CD14-positive monocyte (primary cell): ENCODE data around the gene BLID. TPM values are rescaled to one million over a fixed set of nuclear protein-coding genes. Genes with fewer than 3 reads are reported as not detected.

Source experiments
- DNase-seq, 3 donors: peaks; one replicate each; pipeline ENCODE4 v3.0.0-alpha.2; 2011 to 2022
- H2AFZ ChIP-seq: 2 replicates; pipeline ENCODE4 v1.6.0; 2012; ENCODE audit warnings: mild to moderate bottlenecking, low read depth, low read length, inconsistent platforms; ENCODE audit not compliant: insufficient read depth, poor library complexity, severe bottlenecking
- H3K27ac ChIP-seq, 2 donors: 1 replicate in 1 of 2; 2 replicates in 1 of 2; pipeline ENCODE4 v1.5.1; 2012 to 2013; ENCODE audit warnings: low read length in 2 of 2, control low read depth in 1 of 2, inconsistent platforms in 1 of 2, low read depth in 1 of 2, mild to moderate bottlenecking in 1 of 2
- H3K27me3 ChIP-seq, 2 donors: one replicate each; pipeline versions ENCODE4 v1.6.0 to v1.6.1; 2011 to 2013; ENCODE audit warnings: low read length in 2 of 2; ENCODE audit not compliant: control insufficient read depth in 2 of 2, insufficient read depth in 2 of 2
- H3K36me3 ChIP-seq, 2 donors: replicated peaks in 1 of 2; 1 replicate in 1 of 2; 2 replicates in 1 of 2; pipeline versions ENCODE4 v1.5.1 to v1.6.1; 2012 to 2013; ENCODE audit warnings: low read length in 2 of 2, control low read depth in 1 of 2, inconsistent platforms in 1 of 2, mild to moderate bottlenecking in 1 of 2; ENCODE audit not compliant: insufficient read depth in 2 of 2, control insufficient read depth in 1 of 2
- H3K4me1 ChIP-seq, 2 donors: 1 replicate in 1 of 2; 2 replicates in 1 of 2; pipeline versions ENCODE4 v1.5.1 to v1.6.1; 2012 to 2013; ENCODE audit warnings: low read length in 2 of 2, control low read depth in 1 of 2, inconsistent platforms in 1 of 2, mild to moderate bottlenecking in 1 of 2, moderate library complexity in 1 of 2; ENCODE audit not compliant: insufficient read depth in 2 of 2, control insufficient read depth in 1 of 2
- H3K4me2 ChIP-seq: replicated peaks from 2 replicates; pipeline ENCODE3; 2012; ENCODE audit warnings: low read length, moderate library complexity, mild to moderate bottlenecking; ENCODE audit not compliant: poor library complexity, severe bottlenecking; ENCODE audit errors: extremely low read depth
- H3K4me3 ChIP-seq, 3 experiments: fragments of 200-600 bp in 1 of 3; sonication (generic) in 1 of 3; replicated peaks in 1 of 3; 1 replicate in 2 of 3; 2 replicates in 1 of 3; pipeline ENCODE4 v1.5.1; 2011 to 2013; ENCODE audit warnings: low read length in 3 of 3, mild to moderate bottlenecking in 3 of 3, control low read depth in 2 of 3, low read depth in 2 of 3, inconsistent platforms in 1 of 3, moderate library complexity in 1 of 3
- H3K79me2 ChIP-seq: 2 replicates; pipeline ENCODE4 v1.6.0; 2012; ENCODE audit warnings: mild to moderate bottlenecking, control low read depth, inconsistent platforms, low read length, moderate library complexity; ENCODE audit not compliant: insufficient read depth
- H3K9ac ChIP-seq: 2 replicates; pipeline ENCODE4 v1.6.0; 2017; ENCODE audit warnings: low read length, mild to moderate bottlenecking; ENCODE audit not compliant: insufficient read depth, poor library complexity, severe bottlenecking
- H3K9me3 ChIP-seq, 2 donors: replicated peaks in 1 of 2; 1 replicate in 1 of 2; 2 replicates in 1 of 2; pipeline versions ENCODE4 v1.5.1 to v1.6.1; 2012 to 2013; ENCODE audit warnings: low read length in 2 of 2, control low read depth in 1 of 2; ENCODE audit not compliant: control insufficient read depth in 1 of 2, insufficient read depth in 1 of 2
- H4K20me1 ChIP-seq: 2 replicates; pipeline ENCODE4 v1.6.0; 2012; ENCODE audit warnings: mild to moderate bottlenecking, low read length, control low read depth, moderate library complexity; ENCODE audit not compliant: insufficient read depth
- H3K27ac Mint-ChIP-seq, 7 donors: one replicate each; pipeline ENCODE4 v1.8.0; 2020; ENCODE audit warnings: mild to moderate bottlenecking in 7 of 7, mixed read lengths in 7 of 7, moderate library complexity in 6 of 7, inconsistent platforms in 2 of 7
- H3K27me3 Mint-ChIP-seq, 3 donors: one replicate each; pipeline ENCODE4 v1.8.0; 2021 to 2022; ENCODE audit warnings: low read depth in 3 of 3, mild to moderate bottlenecking in 3 of 3, mixed read lengths in 3 of 3, moderate library complexity in 3 of 3, inconsistent platforms in 1 of 3
- H3K36me3 Mint-ChIP-seq, 2 donors: one replicate each; pipeline ENCODE4 v1.8.0; 2020; ENCODE audit warnings: mixed read lengths in 2 of 2, inconsistent platforms in 1 of 2, mild to moderate bottlenecking in 1 of 2
- H3K4me1 Mint-ChIP-seq: one replicate; pipeline ENCODE4 v1.8.0; 2020; ENCODE audit warnings: mild to moderate bottlenecking, mixed read lengths
- H3K4me3 Mint-ChIP-seq, 2 donors: one replicate each; pipeline ENCODE4 v1.8.0; 2020; ENCODE audit warnings: mild to moderate bottlenecking in 2 of 2, mixed read lengths in 2 of 2, moderate library complexity in 1 of 2
- H3K9me3 Mint-ChIP-seq, 7 donors: one replicate each; pipeline ENCODE4 v1.8.0; 2020 to 2022; ENCODE audit warnings: mixed read lengths in 7 of 7, mild to moderate bottlenecking in 6 of 7, moderate library complexity in 6 of 7, inconsistent platforms in 2 of 7
- WGBS: methylation state at CpG from one replicate; pipeline ENCODE4 v1.1.5; 2013; ENCODE audit warnings: missing lambda C conversion rate; ENCODE audit not compliant: insufficient coverage; 5-methylcytosine and 5-hydroxymethylcytosine counted together
- intact Hi-C, 2 donors: fragments of 100-400 bp; cut with micrococcal nuclease; formaldehyde crosslinking; loops; one replicate each; pipeline versions ENCODE4 v1.15.0 to v1.15.1; 2023
- polyA plus RNA-seq, 3 donors: library from polyadenylated mRNA; depleted of rRNA in 1 of 3; unstranded in 2 of 3; stranded (reverse) in 1 of 3; fragments of 300-500 nt in 2 of 3; fragments of >200 nt in 1 of 3; fragmentation: Illumina TruSeq in 2 of 3; gene quantifications; 1 replicate in 2 of 3; 2 replicates in 1 of 3; pipeline ENCODE4 v1.2.3, GENCODE V29; 2012 to 2021
- TF ChIP-seq, protein P1 (sequence below): fragments of 200-600 bp; IDR thresholded peaks from one replicate; pipeline ENCODE4 v1.8.0; 2022; ENCODE audit warnings: antibody characterized with exemption, mild to moderate bottlenecking

The BLID gene
- polyA plus RNA-seq, 3 donors = not detected

DNA sequence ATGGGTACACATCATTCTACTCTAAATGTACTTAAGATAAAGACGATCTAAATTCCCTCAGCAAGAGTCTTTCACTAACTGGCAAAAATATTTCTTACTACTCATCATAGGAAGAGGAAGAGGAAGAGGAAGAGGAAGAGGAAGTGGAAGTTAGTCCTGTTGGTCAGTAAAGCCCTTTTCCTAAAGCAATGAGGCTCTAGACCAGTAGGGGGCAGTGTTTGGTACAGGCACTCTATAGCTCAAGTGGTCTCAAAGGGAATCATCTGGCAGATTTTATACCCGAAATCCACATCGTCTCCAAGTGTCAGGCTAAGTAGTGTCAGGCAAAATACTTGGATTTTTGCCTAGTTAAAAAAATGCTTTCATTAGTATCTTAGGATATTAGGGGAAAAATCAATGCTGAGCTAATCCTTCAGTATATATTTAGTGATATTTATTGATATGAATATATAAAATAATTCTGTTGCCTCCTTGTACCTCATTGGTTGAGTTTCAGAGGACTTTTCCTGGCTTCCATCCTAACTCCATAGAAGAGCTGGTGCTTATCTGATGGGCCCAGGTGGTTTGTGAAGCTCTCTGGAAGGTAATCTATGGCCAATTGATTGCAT is 7.7 kb downstream of the BLID start:
- no peaks in the 10 kb centered on the region for H3K4me1 ChIP-seq
- no peaks in the 10 kb centered on the region for H3K79me2 ChIP-seq
- no peaks in the 10 kb centered on the region for H3K9me3 ChIP-seq
- TF ChIP-seq, protein P1, sequence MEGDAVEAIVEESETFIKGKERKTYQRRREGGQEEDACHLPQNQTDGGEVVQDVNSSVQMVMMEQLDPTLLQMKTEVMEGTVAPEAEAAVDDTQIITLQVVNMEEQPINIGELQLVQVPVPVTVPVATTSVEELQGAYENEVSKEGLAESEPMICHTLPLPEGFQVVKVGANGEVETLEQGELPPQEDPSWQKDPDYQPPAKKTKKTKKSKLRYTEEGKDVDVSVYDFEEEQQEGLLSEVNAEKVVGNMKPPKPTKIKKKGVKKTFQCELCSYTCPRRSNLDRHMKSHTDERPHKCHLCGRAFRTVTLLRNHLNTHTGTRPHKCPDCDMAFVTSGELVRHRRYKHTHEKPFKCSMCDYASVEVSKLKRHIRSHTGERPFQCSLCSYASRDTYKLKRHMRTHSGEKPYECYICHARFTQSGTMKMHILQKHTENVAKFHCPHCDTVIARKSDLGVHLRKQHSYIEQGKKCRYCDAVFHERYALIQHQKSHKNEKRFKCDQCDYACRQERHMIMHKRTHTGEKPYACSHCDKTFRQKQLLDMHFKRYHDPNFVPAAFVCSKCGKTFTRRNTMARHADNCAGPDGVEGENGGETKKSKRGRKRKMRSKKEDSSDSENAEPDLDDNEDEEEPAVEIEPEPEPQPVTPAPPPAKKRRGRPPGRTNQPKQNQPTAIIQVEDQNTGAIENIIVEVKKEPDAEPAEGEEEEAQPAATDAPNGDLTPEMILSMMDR = peak; percentile 37
- no peak overlapping the region for H2AFZ ChIP-seq
- H3K4me2 ChIP-seq = no peak overlapping the region
- no peak overlapping the region for H3K27ac ChIP-seq
- peaks cover 4 to 14% (median 12%) of the 10 kb centered on the region in 3 donors for H3K27me3 Mint-ChIP-seq
- WGBS = no CpG with 5 or more reads among the region's 3 CpGs
- H3K9ac ChIP-seq = no peak overlapping the region
- no peak overlapping the region for H3K4me3 ChIP-seq
- H3K27me3 ChIP-seq = peaks cover 0 to 14% of the 10 kb centered on the region in 2 donors
- no peaks in the 10 kb centered on the region for H4K20me1 ChIP-seq
- intact Hi-C loops = loop anchor here in 1 of 2 donors (10.0 kb wide), 1 partner anchor 453 kb away; no protein-coding TSS in a partner anchor
- no peak overlapping the region for H3K4me3 Mint-ChIP-seq
- H3K4me1 Mint-ChIP-seq = peaks cover 4% of the 10 kb centered on the region
- H3K36me3 Mint-ChIP-seq = no peaks in the 10 kb centered on the region
- no peaks in the 10 kb centered on the region for H3K36me3 ChIP-seq
- DNase-seq = peak in 2 of 3 donors; percentile 11 to 36
- peaks cover 0 to 3% (median 0%) of the 10 kb centered on the region in 7 donors for H3K9me3 Mint-ChIP-seq
- no peak overlapping the region for H3K27ac Mint-ChIP-seq

- H3K9me3 Mint-ChIP-seq = peaks cover 0 to 3% (median 0%) of the 10 kb centered on the region in 7 donors
- no peak overlapping the region for H3K27ac Mint-ChIP-seq
Measured at GRCh38 chr11:122107566-122107965, 8.4 kb downstream of the BLID start.

More at GRCh38 chr11:122107566-122107965, 8.4 kb downstream of the BLID start:
- peaks cover 4% of the 10 kb centered on the region for H3K4me1 Mint-ChIP-seq
- no peak overlapping the region for H3K4me3 Mint-ChIP-seq
- H3K4me3 ChIP-seq = no peak overlapping the region
- WGBS = 100% methylated on average over 1 of the region's 3 CpGs
- intact Hi-C loops = loop anchor here in 1 of 2 donors (10.0 kb wide), 1 partner anchor 453 kb away; no protein-coding TSS in a partner anchor
- no peaks in the 10 kb centered on the region for H3K9me3 ChIP-seq
- no peaks in the 10 kb centered on the region for H3K79me2 ChIP-seq
- no peaks in the 10 kb centered on the region for H3K36me3 ChIP-seq
- H2AFZ ChIP-seq = no peak overlapping the region
- H3K9ac ChIP-seq = no peak overlapping the region
- H3K27me3 ChIP-seq = peaks cover 4 to 22% of the 10 kb centered on the region in 2 donors
- H3K36me3 Mint-ChIP-seq = no peaks in the 10 kb centered on the region
- no peaks in the 10 kb centered on the region for H3K4me1 ChIP-seq
- DNase-seq = no peak
- no peak overlapping the region for H3K4me2 ChIP-seq
- TF ChIP-seq, protein P1 = no peak
- no peaks in the 10 kb centered on the region for H4K20me1 ChIP-seq
- no peak overlapping the region for H3K27ac ChIP-seq
- peaks cover 4 to 14% (median 11%) of the 10 kb centered on the region in 3 donors for H3K27me3 Mint-ChIP-seq
